ENCODE results near the gene EPS8L2.

Gene EPS8L2

DNA sequence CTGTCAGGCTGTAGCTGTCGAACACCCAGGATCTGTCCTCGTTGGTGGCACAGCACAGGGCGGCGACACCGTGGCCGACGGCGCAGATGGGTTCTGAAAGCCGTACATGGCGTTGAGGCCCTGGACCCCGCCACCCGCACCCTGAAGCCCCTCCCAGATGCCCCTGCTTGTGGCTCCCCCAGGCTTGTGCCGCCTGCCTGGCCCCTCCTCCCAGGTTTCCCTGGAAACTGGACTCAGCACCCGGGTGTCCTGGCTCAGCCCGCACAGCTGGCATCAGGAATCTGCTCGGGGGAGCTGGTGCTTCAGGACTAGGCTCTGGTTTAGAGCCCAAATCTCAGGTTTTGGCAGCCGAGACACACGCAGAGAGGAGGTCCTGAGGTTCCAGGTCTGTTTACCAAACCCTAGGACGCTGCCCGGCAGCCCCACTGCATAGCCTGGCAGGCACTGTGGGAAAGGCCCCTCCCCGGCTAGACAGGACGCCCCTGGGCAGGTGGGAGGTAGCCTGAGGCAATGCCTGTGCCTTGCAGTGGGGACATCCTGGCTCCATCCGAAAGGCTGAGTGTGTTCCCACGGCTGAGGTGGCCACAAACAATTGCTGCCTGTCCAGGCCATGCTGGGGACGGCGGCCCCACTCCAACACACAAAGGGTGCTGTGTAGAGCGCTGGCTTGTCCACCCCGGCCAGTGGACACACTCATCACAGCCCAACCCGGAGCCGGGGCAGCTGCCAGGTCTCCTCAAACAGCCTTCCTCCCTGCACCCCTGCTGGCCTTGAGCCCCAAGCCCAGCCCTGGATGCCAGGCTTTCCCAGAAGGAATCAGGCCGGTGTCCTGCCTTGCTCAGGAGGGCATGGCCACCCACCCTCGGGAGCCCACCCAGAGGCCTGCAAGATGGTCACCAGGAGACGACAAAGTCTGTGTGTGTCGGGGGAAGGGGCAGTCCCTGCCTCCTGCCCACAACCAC lies 66.7 kb downstream of the EPS8L2 start:
- no peak for DNase-seq (ENCODE audit: low read depth)

DNA sequence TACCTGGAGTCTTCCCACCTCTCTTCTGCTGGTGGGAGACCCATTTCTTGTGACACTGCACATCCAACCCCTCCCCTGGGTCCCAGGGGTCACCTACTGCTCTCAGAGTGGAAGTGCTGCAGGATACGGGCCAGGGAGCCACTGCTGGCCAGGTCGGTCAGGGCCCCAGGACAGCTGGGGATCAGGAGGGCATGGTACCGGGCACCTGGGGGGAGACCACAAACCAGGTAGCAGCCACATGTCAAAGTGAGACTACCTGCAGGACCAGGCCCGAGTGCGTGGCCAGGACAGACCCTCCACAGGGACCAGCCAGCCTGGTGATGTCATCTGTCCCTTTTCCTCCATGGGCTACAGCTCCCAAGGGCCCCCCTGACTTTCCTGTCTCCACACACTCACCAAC lies 67.4 kb downstream of the EPS8L2 start:
- no peak for DNase-seq (ENCODE audit: low read depth)
- no peak overlapping the region for H3K4me3 ChIP-seq (ENCODE audit: control insufficient read depth, low read depth, low read length)
- TF ChIP-seq CTCF (IDR thresholded peaks at IDR 0.05; ENCODE audit: control insufficient read depth, insufficient read depth, low read depth, low read length, missing control alignments): no peak

More for the DNA sequence above, 66.7 kb downstream of the EPS8L2 start:
- H3K4me3 ChIP-seq (ENCODE audit: control insufficient read depth, low read depth, low read length): no peak overlapping the region
- no peak for TF ChIP-seq CTCF (IDR thresholded peaks at IDR 0.05; ENCODE audit: control insufficient read depth, insufficient read depth, low read depth, low read length, missing control alignments)

GRCh38 chr11:773830-774229 lies 67.8 kb downstream of the EPS8L2 start:
- H3K4me3 ChIP-seq (ENCODE audit: control insufficient read depth, low read depth, low read length): no peak overlapping the region
- no peak for TF ChIP-seq CTCF (IDR thresholded peaks at IDR 0.05; ENCODE audit: control insufficient read depth, insufficient read depth, low read depth, low read length, missing control alignments)
- DNase-seq (ENCODE audit: low read depth): no peak

GRCh38 chr11:774873-775592 lies 69.0 kb downstream of the EPS8L2 start:
- peak overlapping the region; percentile 16 for H3K4me3 ChIP-seq (ENCODE audit: control insufficient read depth, low read depth, low read length)
- DNase-seq (ENCODE audit: low read depth): no peak
- no peak for TF ChIP-seq CTCF (IDR thresholded peaks at IDR 0.05; ENCODE audit: control insufficient read depth, insufficient read depth, low read depth, low read length, missing control alignments)

DNA sequence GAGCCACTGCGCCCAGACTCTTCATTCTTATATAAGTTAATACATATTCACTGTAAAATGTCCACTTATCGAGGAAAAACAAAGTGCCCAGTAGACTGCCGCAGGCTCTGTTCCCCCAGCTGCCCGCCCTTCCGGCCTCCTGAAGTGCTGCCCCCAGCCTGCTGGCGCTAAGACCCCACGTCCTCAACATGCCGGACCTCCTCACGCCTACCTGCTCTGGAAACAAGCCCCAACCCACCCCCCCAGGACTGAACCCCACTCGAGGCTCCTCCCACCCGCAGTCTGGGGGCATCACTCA lies 70.2 kb downstream of the EPS8L2 start:
- no peak for TF ChIP-seq CTCF (IDR thresholded peaks at IDR 0.05; ENCODE audit: control insufficient read depth, insufficient read depth, low read depth, low read length, missing control alignments)
- H3K4me3 ChIP-seq (ENCODE audit: control insufficient read depth, low read depth, low read length): peak overlapping the region; percentile 92
- DNase-seq (ENCODE audit: low read depth): no peak

- DNase-seq (ENCODE audit: low read depth): no peak
- no peak for TF ChIP-seq CTCF (IDR thresholded peaks at IDR 0.05; ENCODE audit: control insufficient read depth, insufficient read depth, low read depth, low read length, missing control alignments)
- H3K4me3 ChIP-seq (ENCODE audit: control insufficient read depth, low read depth, low read length): peak overlapping the region; percentile 92
Observed at GRCh38 chr11:776561-777287, 70.7 kb downstream of the EPS8L2 start.
